Measurements from ENCODE around the gene ARRDC4. TPM values are rescaled to one million over a fixed set of nuclear protein-coding genes. Genes with fewer than 3 reads are reported as not detected.

The ARRDC4 gene
- total RNA-seq, 1 experiment from 2014 or later, result 2.1 TPM

GRCh38 chr15:97976129-97976528 is 15.6 kb downstream of the ARRDC4 start:
- ChIA-PET CTCF (no interaction called here), POLR2A (ENCODE audit: low non-redundant PET) (no interaction called here)
- Histone ChIP-seq H3K27ac (ENCODE audit: low read depth, low read length, poor library complexity, severe bottlenecking) (no peak overlapping the region), H3K27me3 (replicated peaks; ENCODE audit: insufficient read depth, low read depth, low read length, poor library complexity) (no peaks in the 10 kb centered on the region), H3K4me1 (ENCODE audit: insufficient read depth, low read length, poor library complexity, severe bottlenecking) (no peaks in the 10 kb centered on the region), H3K9me3 (ENCODE audit: low read depth, low read length, poor library complexity, severe bottlenecking) (no peaks in the 10 kb centered on the region), H3K36me3 (ENCODE audit: insufficient read depth, low read length, poor library complexity, severe bottlenecking) (peaks cover 10% of the 10 kb centered on the region), H3K4me3 (ENCODE audit: low read depth, low read length, poor library complexity, severe bottlenecking) (no peak overlapping the region)
- TF ChIP-seq EZH2 (IDR thresholded peaks at IDR 0.05; ENCODE audit: borderline replicate concordance, low read depth, low read length, poor library complexity, severe bottlenecking) (no peak), CTCF (conservative IDR thresholded peaks at IDR 0.05; ENCODE audit: low read depth, low read length) (no peak)
- DNase-seq (ENCODE audit: low spot score), result no peak
- intact Hi-C loops (cut with micrococcal nuclease; ENCODE audit: unreplicated experiment), result no loop called here
- no TSS peak for BruUV-seq (replicated peaks)

- no peak for DNase-seq (ENCODE audit: low spot score)
- Histone ChIP-seq H3K27ac (ENCODE audit: low read depth, low read length, poor library complexity, severe bottlenecking) (no peak overlapping the region), H3K4me1 (ENCODE audit: insufficient read depth, low read length, poor library complexity, severe bottlenecking) (no peaks in the 10 kb centered on the region), H3K36me3 (ENCODE audit: insufficient read depth, low read length, poor library complexity, severe bottlenecking) (peaks cover 2% of the 10 kb centered on the region), H3K27me3 (replicated peaks; ENCODE audit: insufficient read depth, low read depth, low read length, poor library complexity) (no peaks in the 10 kb centered on the region), H3K9me3 (ENCODE audit: low read depth, low read length, poor library complexity, severe bottlenecking) (no peaks in the 10 kb centered on the region), H3K4me3 (ENCODE audit: low read depth, low read length, poor library complexity, severe bottlenecking) (no peak overlapping the region)
- CTCF ChIA-PET, result no interaction called here
- POLR2A ChIA-PET (ENCODE audit: low non-redundant PET), result no interaction called here
- intact Hi-C loops (cut with micrococcal nuclease; ENCODE audit: unreplicated experiment), result no loop called here
- BruUV-seq (replicated peaks), result no TSS peak
- TF ChIP-seq EZH2 (IDR thresholded peaks at IDR 0.05; ENCODE audit: borderline replicate concordance, low read depth, low read length, poor library complexity, severe bottlenecking) (no peak), CTCF (conservative IDR thresholded peaks at IDR 0.05; ENCODE audit: low read depth, low read length) (no peak)
Measured at GRCh38 chr15:97976766-97977503, 16.4 kb downstream of the ARRDC4 start.

GRCh38 chr15:97977734-97978133 is 17.2 kb downstream of the ARRDC4 start:
- intact Hi-C loops (cut with micrococcal nuclease; ENCODE audit: unreplicated experiment), result no loop called here
- no peaks in the 10 kb centered on the region for H3K4me1 ChIP-seq (ENCODE audit: insufficient read depth, low read length, poor library complexity, severe bottlenecking)
- no peak overlapping the region for H3K4me3 ChIP-seq (ENCODE audit: low read depth, low read length, poor library complexity, severe bottlenecking)
- no peak overlapping the region for H3K27ac ChIP-seq (ENCODE audit: low read depth, low read length, poor library complexity, severe bottlenecking)
- BruUV-seq (replicated peaks), result no TSS peak
- no peaks in the 10 kb centered on the region for H3K9me3 ChIP-seq (ENCODE audit: low read depth, low read length, poor library complexity, severe bottlenecking)
- CTCF ChIA-PET, result no interaction called here
- H3K27me3 ChIP-seq (replicated peaks; ENCODE audit: insufficient read depth, low read depth, low read length, poor library complexity), result no peaks in the 10 kb centered on the region
- DNase-seq (ENCODE audit: low spot score), result no peak
- no peak for TF ChIP-seq EZH2 (IDR thresholded peaks at IDR 0.05; ENCODE audit: borderline replicate concordance, low read depth, low read length, poor library complexity, severe bottlenecking)
- TF ChIP-seq CTCF (conservative IDR thresholded peaks at IDR 0.05; ENCODE audit: low read depth, low read length), result no peak
- POLR2A ChIA-PET (ENCODE audit: low non-redundant PET), result no interaction called here
- H3K36me3 ChIP-seq (ENCODE audit: insufficient read depth, low read length, poor library complexity, severe bottlenecking), result no peaks in the 10 kb centered on the region

Measured in A673 (cell line).